HG03571 (cell line): ENCODE data around the gene PYDC1.
A peak's percentile ranks its signal among the peaks of the same experiment; 100 is the strongest.
"Not testable (repeated sequence)": the region's sequence is repeated elsewhere in the genome, so short reads cannot be mapped to it uniquely, and the experiment has no call there.

Experiments
- ATAC-seq: cut with Tn5 transposase; IDR thresholded peaks from one replicate; pipeline ENCODE4 v1.9.1; 2021; ENCODE audit not compliant: unreplicated experiment

The PYDC1 gene

DNA sequence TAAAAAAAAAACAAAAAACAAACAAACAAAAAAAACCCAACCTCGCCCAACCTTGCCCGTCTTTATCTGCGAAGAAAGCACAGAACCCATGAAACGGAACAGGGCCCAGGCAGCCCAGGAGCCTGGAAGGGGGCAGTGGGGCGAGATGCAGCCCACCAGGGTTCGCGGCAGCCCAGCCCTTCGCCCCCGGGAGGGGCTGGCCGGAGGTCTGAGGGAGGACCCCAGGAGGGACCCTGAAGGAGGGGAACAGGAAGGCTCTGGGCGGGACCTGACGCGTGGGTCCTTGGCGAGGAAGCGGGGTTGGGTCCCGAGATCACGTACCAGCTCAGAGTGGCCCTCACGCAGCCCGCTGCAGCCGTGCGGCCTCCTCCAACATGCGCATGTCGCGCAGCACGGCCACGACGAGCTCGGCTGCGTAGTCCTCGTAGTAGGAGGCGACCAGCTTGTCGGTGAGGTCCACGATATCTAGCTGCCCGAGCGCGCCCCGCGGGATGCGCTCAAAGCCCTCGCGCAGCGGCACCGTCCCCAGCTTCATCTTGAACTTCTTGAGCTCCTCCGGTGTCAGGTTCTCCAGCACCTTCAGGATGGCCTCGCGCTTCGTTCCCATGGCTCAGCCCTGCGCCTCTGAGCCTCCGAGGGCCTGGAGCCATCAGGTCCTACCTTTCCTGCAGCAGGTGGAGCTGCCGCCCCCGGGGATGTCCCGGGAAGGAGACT, at the start of gene PYDC1:
PYDC1 (minus strand) TSS at position 714 of the 714 bp plus-strand sequence; CDS start at position 607, 107 bp downstream.
- ATAC-seq, result no peak

DNA sequence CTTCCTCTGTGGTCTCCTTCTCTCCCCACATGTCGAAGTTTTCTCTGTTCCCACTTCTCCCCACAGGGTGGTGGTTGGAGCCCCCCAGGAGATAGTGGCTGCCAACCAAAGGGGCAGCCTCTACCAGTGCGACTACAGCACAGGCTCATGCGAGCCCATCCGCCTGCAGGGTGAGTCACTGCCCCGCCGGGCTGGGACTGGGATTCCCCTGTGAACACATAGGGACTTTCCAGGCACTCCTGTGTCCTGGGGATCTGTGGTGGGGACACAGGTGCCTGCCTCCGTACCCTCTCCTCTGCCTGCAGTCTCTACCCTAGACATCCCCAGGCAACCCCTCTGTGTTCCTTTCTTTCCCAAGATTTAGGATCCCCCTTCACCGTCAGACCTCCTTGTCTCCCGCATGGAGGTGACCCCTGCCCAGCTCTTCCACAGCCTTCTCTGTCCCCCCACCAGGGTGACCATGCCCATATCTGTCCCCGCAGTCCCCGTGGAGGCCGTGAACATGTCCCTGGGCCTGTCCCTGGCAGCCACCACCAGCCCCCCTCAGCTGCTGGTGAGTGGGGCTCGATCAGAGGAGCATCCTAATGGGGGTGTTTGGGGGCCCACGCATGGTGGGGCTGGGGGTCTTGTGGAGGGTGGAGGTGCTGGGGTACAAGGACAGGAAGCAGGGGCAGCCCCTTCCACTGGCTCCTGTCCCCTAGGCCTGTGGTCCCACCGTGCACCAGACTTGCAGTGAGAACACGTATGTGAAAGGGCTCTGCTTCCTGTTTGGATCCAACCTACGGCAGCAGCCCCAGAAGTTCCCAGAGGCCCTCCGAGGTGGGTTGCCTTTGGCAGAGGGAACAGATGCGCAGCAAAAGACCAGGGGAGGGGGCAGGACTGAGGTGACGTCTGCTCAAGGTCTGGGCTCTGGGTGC, 48.7 kb upstream of the PYDC1 start:
- ATAC-seq, result peak; percentile 77

DNA sequence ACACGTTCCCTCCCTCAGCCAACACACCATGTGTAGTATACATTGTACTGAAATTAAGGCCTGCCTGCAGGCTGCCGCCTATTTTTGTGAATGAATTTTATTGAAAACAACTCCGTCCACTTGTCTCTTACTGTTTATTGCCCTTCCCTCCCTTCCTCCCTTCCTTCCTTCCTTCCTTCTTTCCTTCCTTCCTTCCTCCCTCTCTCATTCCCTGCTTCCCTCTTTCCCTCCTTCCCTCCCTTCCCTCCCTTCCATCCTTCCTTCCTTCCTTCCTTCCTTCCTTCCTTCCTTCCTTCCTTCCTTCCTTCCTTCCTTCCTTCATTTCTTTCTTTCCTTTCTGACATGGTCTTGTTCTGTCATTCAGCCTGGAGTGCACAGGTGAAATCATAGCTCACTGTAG, 45.1 kb upstream of the PYDC1 start:
- no peak for ATAC-seq

DNA sequence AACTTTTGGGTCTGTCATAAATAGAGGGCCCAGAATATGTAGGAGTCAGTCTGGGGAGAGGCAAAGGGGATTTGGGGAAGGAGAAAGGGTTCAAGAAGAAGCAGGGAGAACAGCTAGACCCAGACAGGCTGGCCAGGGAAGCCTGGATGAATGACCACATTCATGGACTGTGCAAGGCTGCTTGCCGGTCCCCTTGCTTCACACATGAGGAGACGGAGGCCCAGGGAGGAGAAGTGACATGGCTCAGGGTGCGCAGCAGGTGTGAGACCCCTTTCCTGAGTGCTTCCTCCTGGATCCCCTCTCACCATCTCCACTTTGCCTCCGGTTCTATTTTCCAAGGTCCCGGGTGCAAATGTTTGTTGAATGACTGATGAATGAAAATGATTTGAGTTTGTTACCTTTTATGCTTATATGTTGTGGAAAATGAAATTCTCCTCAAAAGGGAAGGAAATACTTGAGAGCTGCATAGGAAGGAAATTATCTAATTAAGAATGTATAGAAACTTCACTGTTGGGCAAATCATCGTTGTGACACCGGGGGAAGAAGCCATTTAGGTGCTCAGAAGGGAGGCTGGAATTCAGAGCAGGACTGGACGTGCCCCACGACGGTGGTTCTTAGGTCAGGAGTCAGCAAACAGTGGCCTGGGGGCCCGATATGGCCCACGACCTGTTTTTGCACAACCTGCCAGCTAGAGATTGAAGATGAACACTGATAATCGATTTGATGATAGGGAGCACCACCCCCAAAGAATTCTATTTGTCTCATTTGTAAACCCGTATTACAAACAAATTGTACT, 43.4 kb upstream of the PYDC1 start:
- ATAC-seq, result no peak

DNA sequence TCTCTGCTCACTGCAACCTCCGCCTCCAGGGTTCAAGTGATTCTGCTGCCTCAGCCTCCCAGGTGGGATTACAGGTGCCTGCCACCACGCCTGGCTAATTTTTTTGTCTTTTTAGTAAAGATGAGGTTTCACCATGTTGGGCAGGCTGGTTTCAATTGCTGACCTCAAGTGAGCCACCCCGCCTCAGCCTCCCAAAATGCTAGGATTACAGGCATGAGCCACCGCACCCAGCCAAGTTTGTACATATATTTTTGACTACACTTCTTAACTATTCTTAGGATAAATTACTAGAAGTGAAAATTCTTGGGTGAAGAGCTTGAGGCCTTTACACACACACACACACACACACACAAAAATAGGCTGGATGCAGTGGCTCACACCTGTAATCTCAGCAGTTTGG, 41.4 kb upstream of the PYDC1 start:
- no peak for ATAC-seq

DNA sequence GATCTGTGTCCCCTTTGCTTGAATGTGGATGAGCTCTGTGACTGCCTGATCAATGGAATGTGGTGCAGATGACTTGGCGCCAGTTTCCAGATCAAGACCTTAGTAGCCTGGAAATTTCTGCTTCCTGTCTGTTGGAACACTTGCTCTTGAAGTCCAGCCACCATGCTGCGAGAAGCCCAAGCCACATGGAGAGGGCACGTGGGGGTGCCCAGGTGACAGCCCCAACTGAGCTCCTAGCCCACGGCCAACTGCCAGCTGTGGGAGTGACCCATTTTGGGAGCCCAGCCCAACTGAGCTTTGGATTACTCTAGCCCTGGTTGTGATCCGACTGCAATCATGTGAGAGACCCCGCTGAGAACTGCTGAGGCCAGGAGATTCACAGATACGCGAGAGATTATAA, 39.5 kb upstream of the PYDC1 start:
- no peak for ATAC-seq

DNA sequence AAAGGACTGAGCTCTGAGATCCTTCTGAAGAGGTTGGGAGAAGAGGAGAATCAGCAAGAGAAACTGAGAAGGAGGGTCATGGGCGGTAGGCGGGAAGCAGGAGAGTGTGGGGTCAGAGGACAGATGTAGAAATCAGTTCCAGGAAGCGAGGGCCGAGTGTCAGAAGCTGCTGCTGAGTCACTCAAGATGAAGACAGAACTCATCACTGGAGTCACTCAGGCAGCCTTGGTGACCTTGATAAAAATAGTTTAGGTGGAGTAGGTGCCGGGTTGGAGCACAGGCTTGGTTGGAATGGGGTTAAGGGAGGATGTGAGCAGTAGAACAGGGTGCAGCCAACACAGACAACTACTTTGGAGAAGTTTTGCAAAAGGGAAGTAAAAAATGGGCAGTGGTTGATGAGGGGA, 36.7 kb upstream of the PYDC1 start:
- no peak for ATAC-seq

DNA sequence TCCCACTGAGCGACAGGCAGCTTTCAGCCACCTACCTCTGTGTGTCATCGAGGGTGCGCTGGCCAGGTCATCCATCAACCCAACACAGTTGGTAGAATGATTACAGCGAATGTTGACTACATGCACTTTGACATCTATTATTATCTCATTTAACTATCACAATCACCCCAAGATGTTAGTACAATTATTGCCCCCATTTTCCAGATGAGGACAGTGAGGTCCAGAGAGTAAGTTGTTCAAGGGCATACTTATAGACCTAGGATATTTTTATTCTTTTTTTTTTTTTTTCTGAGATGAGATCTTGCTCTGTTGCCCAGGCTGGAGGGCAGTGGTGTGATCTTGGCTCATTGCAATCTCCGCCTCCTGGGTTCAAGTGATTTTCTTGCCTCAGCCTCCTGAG, 34.5 kb upstream of the PYDC1 start:
- ATAC-seq, result no peak

DNA sequence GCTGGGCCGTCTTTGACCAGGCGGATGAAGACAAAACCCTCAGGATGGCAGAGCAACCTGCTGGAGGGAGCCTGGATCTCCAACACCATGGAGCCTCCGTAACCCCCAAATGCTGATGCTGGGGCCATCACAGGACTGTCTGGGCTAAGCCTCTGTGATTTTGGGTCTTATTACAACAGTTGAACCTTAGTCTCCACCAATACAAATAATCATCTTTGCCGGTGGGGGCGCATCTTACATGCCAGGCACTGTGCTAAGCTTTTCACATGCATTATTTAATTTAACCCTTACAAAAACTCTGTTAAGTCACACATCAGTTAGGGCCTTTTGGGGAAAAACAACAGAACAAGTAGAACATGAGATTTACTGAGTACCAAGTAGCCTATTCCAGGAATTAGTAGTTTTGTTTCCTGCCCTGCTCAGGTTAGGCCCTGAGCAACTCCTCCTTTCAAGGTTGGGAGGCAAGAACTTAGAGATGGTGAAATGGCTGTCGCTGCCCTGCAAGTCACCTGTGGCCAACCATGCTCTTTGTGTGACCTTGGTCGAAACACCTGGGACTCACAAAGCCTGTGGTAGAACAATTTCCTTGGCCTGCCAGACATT, 33.9 kb upstream of the PYDC1 start:
- no peak for ATAC-seq

DNA sequence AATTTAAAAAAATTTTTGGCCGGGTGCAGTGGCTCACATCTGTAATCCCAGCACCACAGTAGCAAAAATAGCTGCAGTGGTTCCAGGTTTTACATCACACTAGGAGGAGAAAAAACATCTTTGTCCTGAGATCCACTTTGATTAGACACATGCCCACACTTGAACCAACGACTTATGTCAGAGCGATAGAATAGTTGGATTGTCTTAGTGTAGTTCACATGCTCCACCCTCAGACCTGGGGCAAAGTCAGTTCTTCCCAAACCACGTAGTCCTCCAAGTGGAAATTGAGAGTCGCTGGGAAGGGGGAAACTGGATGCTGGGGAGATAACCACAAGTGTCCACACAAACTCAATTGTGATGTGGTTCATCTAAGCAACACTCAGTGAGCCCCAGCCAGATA, 31.4 kb upstream of the PYDC1 start:
- no peak for ATAC-seq

DNA sequence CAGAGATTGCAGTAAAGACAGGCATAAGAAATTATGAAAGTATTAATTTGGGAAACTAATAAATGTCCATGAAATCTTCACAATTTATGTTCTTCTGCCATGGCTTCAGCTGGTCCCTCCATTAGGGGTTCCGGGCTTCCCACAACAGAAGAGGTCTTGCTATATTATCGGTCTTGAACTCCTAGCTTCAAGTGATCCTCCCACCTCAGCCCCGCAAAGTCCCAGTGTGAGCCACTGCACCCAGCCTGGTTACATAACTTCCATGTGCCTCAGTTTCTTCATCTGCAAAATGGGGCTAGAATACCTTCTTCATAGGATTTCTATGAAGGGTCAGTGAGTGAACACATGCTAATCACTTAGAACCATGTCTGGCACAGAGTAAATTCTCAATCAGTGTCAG, 29.4 kb upstream of the PYDC1 start:
- no peak for ATAC-seq

DNA sequence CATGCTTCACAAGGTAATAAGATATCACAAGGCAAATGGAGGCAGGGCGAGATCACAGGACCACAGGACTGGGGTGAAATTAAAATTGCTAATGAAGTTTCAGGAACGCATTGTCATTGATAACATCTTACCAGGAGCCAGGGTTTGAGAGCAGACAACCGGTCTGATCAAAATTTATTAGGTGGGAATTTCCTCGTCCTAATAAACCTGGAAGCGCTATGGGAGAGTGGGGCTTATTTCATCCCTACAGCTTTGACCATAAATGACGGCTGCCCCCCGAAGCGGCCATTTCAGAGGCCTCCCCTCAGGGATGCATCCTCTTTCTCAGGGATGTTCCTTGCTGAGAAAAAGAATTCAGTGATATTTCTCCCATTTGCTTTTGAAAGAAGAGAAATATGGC, 28.7 kb upstream of the PYDC1 start:
- not testable (repeated sequence) for ATAC-seq

DNA sequence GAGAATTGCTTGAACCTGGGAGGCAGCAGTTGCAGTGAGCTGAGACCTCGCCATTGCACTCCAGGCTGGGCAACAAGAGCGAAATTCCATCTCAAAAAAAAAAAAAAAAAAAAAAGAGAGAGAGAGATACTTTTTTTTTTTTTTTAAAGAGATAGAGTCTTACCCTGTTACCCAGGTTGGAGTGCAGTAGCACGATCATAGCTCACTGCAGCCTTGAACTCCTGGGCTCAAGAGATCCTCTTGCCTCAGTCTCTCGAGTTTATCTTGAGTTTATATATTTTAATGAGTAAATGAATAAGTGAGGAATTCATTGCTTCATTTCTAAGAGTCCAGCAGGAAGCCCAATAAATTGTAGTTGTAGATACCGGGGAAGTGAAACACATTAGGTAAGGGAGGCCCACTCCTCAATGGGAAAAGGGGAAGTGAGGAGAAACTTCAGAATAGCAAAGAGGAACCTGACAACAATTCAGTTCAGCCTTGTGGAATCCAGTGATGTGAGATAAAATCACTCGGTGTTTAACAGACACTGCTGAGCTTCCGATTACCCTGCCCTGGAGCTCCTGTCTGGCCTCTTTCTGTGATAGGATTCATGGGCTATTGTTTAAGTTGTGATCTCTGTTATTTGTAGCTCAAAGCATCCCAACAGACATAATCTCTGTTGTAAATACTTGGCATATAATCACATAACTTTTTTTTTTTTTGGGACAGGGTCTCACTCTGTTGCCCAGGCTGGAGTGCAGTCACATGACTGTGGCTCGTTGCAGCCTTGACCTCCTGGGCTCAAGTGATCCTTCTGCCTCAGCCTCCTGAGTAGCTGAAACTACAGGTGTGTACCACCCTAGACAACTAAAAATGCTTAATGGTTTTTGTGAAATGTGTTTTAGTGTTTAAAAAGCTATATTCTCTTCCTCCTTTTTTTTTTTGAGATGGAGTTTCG, 27.1 kb upstream of the PYDC1 start:
- ATAC-seq, result no peak

DNA sequence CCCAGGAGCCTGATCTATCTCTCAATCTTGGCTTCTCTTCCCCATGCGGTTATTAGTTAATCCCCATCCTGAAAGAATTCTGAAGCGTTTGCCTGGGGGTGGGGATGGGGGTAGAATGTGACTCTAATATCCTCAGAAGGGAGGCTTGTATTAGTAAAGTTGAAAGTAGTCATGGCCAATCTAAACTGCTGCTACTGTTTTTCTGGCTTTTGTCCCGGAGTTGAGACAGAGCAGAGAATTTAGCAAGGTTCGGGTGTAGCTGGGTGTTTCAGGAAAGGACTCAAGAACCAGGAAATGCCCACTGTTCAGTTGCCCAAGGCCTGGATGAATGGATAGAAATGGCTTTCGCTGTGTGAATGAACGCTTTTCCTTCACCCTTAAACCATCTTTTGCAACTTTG, 25.3 kb upstream of the PYDC1 start:
- ATAC-seq, result no peak

DNA sequence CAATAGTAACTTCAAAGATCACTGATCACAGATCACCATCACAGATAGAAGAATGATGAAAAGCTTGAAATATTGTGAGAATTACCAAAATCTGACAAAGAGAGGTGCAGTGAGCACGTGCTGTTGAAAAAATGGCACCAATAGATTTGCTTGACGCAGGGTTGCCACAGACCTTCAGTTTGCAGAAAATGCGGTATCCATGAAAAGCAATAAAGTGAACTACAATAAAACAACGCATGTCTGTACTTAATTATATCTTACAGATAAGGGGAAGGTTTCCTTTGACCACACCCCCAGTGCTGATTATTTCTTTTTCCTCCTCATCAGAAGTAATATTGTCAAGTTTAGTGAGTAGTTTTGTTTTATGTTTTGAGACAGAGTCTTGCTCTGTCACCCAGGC, 21.1 kb upstream of the PYDC1 start:
- no peak for ATAC-seq

DNA sequence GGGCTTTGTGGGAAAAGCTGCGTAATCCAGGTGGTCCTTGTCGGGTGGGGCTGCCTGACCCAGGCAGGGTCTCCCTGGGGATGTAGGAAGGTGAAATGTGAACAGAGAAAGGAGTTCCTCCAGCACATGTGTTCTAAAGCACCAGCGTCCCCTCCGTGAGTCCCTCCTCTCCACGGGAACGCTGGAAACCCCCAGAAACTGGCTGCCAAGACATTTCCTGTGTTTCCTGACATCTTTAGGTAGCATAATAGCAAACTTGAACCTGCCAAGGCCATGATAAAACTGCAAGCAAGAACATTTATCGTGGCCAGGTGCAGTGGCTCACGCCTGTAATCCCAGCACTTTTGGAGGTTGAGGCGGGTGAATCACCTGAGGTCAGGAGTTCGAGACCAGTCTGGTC, 12.6 kb upstream of the PYDC1 start:
- ATAC-seq, result no peak

DNA sequence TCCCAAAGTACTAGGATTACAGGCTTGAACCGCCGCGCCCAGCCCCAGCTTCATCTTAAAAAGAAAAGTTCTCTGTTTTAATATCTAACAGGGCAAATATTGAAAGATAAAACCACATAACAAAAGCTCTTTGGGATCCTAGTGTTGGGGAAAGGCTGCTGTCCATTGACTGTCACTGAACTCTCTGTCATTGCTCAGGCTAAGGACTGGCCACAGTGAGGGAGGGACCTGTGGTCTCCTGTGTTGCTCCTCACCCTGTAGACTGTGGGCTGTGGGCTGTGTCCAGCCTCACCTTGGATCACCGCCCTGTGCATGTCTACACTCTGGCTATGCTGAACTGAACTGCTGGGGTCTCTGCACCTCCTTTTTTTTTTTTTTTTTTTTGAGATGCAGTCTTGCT, 11.3 kb upstream of the PYDC1 start:
- ATAC-seq, result no peak

DNA sequence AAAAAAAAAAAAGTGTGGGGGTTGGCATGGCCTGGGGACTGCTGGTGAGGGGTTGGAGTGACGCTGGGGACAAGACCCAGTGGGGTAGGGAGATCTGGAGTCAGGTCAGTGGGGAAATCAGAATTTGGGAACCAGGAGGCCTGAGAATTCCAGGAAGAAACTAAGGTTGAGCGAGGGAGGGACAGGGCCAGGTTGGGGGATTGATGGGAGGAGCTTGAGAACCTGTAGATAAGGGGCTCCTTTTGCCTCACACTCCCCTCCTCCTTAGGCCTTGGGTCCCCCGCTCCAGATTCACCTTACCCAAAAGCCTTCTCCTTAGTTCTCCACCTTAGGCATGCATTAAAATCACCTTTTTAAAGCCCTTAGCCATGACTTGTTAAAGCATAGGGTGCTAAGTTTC, 8.3 kb upstream of the PYDC1 start:
- ATAC-seq, result no peak

DNA sequence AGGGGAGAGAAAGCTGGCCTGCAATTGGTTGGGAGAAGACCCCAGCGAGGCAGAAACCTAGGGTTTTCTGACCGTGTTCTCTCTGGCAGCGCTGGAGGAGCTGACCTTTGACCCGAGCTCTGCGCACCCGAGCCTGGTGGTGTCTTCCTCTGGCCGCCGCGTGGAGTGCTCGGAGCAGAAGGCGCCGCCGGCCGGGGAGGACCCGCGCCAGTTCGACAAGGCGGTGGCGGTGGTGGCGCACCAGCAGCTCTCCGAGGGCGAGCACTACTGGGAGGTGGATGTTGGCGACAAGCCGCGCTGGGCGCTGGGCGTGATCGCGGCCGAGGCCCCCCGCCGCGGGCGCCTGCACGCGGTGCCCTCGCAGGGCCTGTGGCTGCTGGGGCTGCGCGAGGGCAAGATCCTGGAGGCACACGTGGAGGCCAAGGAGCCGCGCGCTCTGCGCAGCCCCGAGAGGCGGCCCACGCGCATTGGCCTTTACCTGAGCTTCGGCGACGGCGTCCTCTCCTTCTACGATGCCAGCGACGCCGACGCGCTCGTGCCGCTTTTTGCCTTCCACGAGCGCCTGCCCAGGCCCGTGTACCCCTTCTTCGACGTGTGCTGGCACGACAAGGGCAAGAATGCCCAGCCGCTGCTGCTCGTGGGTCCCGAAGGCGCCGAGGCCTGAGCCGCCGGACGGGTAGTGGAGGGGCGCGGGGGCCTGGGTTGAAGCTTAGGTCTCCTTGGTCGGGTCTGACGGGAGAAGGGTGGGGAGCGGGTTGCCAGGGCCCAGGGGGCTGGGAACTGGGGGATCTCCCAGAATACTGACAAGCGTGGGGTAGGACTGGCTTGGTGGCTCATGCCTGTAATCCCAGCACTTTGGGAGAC, 7.4 kb upstream of the PYDC1 start:
- no peak for ATAC-seq
